ENCODE measurements around the gene LENG9.

The LENG9 gene

GRCh38 chr19:54418030-54418929 lies 45.3 kb downstream of the LENG9 start:
- Histone ChIP-seq H3K4me3 (ENCODE audit: low read depth, low read length) (no peak overlapping the region), H3K9ac (ENCODE audit: low read length) (peak overlapping the region; percentile 10), H3K4me1 (ENCODE audit: control insufficient read depth, insufficient read depth, low read length) (peaks cover 47% of the 10 kb centered on the region)

GRCh38 chr19:54416695-54417491 lies 46.7 kb downstream of the LENG9 start:
- H3K4me1 ChIP-seq (ENCODE audit: control insufficient read depth, insufficient read depth, low read length), result peaks cover 41% of the 10 kb centered on the region
- no peak overlapping the region for H3K27ac ChIP-seq (ENCODE audit: low read depth, low read length)
- peak overlapping the region; percentile 12 for H3K9ac ChIP-seq (ENCODE audit: low read length)
- H3K4me3 ChIP-seq (ENCODE audit: low read depth, low read length), result peak overlapping the region; percentile 58
- H3K9me3 ChIP-seq (ENCODE audit: control insufficient read depth, insufficient read depth, low read depth, low read length), result peaks cover 12% of the 10 kb centered on the region; the same call in 1 of the 2 replicates
- peaks cover 71% of the 10 kb centered on the region for H3K27me3 ChIP-seq (ENCODE audit: control insufficient read depth, insufficient read depth, low read length)
- H3K36me3 ChIP-seq (ENCODE audit: control insufficient read depth, insufficient read depth, low read length), result no peaks in the 10 kb centered on the region; the same call in 1 of the 2 replicates

More at GRCh38 chr19:54418030-54418929, 45.3 kb downstream of the LENG9 start:
- Histone ChIP-seq H3K36me3 (ENCODE audit: control insufficient read depth, insufficient read depth, low read length) (no peaks in the 10 kb centered on the region; the same call in 1 of the 2 replicates), H3K9me3 (ENCODE audit: control insufficient read depth, insufficient read depth, low read depth, low read length) (peaks cover 12% of the 10 kb centered on the region; the same call in 1 of the 2 replicates), H3K27me3 (ENCODE audit: control insufficient read depth, insufficient read depth, low read length) (peaks cover 70% of the 10 kb centered on the region), H3K27ac (ENCODE audit: low read depth, low read length) (no peak overlapping the region)

- H3K27me3 ChIP-seq (ENCODE audit: control insufficient read depth, insufficient read depth, low read length), result peaks cover 68% of the 10 kb centered on the region
- peaks cover 12% of the 10 kb centered on the region; the same call in 1 of the 2 replicates for H3K9me3 ChIP-seq (ENCODE audit: control insufficient read depth, insufficient read depth, low read depth, low read length)
- peaks cover 33% of the 10 kb centered on the region for H3K4me1 ChIP-seq (ENCODE audit: control insufficient read depth, insufficient read depth, low read length)
- H3K27ac ChIP-seq (ENCODE audit: low read depth, low read length), result no peak overlapping the region
- no peaks in the 10 kb centered on the region; the same call in 1 of the 2 replicates for H3K36me3 ChIP-seq (ENCODE audit: control insufficient read depth, insufficient read depth, low read length)
- H3K4me3 ChIP-seq (ENCODE audit: low read depth, low read length), result peak overlapping the region; percentile 58
- H3K9ac ChIP-seq (ENCODE audit: low read length), result no peak overlapping the region
Observed at GRCh38 chr19:54415901-54416673, 47.5 kb downstream of the LENG9 start.

GRCh38 chr19:54415208-54415900 lies 48.2 kb downstream of the LENG9 start, which contains the start of gene TTYH1:
TSS of gene TTYH1 (plus strand) at chr19:54415464. CDS start at chr19:54415553, 89 bp downstream.
- no peak within 1 kb of the TSS for H3K27ac ChIP-seq (ENCODE audit: low read depth, low read length)
- H3K4me1 ChIP-seq (ENCODE audit: control insufficient read depth, insufficient read depth, low read length), result peaks cover 30% of the 10 kb centered on the region
- peak within 1 kb of the TSS; percentile 58 for H3K4me3 ChIP-seq (ENCODE audit: low read depth, low read length)
- H3K36me3 ChIP-seq (ENCODE audit: control insufficient read depth, insufficient read depth, low read length), result no peaks in the 10 kb centered on the region; the same call in 1 of the 2 replicates
- H3K9ac ChIP-seq (ENCODE audit: low read length), result no peak within 1 kb of the TSS
- H3K27me3 ChIP-seq (ENCODE audit: control insufficient read depth, insufficient read depth, low read length), result peaks cover 71% of the 10 kb centered on the region
- peaks cover 12% of the 10 kb centered on the region; the same call in 1 of the 2 replicates for H3K9me3 ChIP-seq (ENCODE audit: control insufficient read depth, insufficient read depth, low read depth, low read length)

- Histone ChIP-seq H3K4me1 (ENCODE audit: control insufficient read depth, insufficient read depth, low read length) (peaks cover 20% of the 10 kb centered on the region), H3K9ac (ENCODE audit: low read length) (no peak overlapping the region), H3K27me3 (ENCODE audit: control insufficient read depth, insufficient read depth, low read length) (peaks cover 71% of the 10 kb centered on the region), H3K27ac (ENCODE audit: low read depth, low read length) (no peak overlapping the region), H3K9me3 (ENCODE audit: control insufficient read depth, insufficient read depth, low read depth, low read length) (peaks cover 12% of the 10 kb centered on the region; the same call in 1 of the 2 replicates), H3K4me3 (ENCODE audit: low read depth, low read length) (no peak overlapping the region), H3K36me3 (ENCODE audit: control insufficient read depth, insufficient read depth, low read length) (no peaks in the 10 kb centered on the region; the same call in 1 of the 2 replicates)
Observed at GRCh38 chr19:54414156-54414555, 49.4 kb downstream of the LENG9 start.

GRCh38 chr19:54412877-54413276 lies 50.7 kb downstream of the LENG9 start:
- Histone ChIP-seq H3K36me3 (ENCODE audit: control insufficient read depth, insufficient read depth, low read length) (no peaks in the 10 kb centered on the region; the same call in 1 of the 2 replicates), H3K27ac (ENCODE audit: low read depth, low read length) (no peak overlapping the region), H3K27me3 (ENCODE audit: control insufficient read depth, insufficient read depth, low read length) (peaks cover 70% of the 10 kb centered on the region), H3K4me1 (ENCODE audit: control insufficient read depth, insufficient read depth, low read length) (peaks cover 10% of the 10 kb centered on the region), H3K9me3 (ENCODE audit: control insufficient read depth, insufficient read depth, low read depth, low read length) (peaks cover 12% of the 10 kb centered on the region; the same call in 1 of the 2 replicates), H3K9ac (ENCODE audit: low read length) (no peak overlapping the region), H3K4me3 (ENCODE audit: low read depth, low read length) (no peak overlapping the region)
